Stomach (tissue), 4 donors: ENCODE measurements around the gene IVL.

Source experiments
- EP300 ChIP-seq: sonication (generic); formaldehyde crosslinking; IDR thresholded peaks from one replicate; pipeline ENCODE4 v1.6.1; 2017; ENCODE audit warnings: antibody characterized with exemption
- POLR2A ChIP-seq, 4 donors: fragments of 450-650 bp; IDR thresholded peaks; one replicate each; pipeline ENCODE4 v1.6.1; 2016; ENCODE audit warnings: antibody characterized with exemption in 4 of 4, control low read depth in 2 of 4, mild to moderate bottlenecking in 1 of 4, moderate library complexity in 1 of 4
- POLR2AphosphoS5 ChIP-seq, 3 donors: sonication (generic); formaldehyde crosslinking; IDR thresholded peaks; one replicate each; pipeline ENCODE4 v1.6.1; 2016; ENCODE audit warnings: antibody characterized with exemption in 3 of 3
- TF ChIP-seq, protein P1 (sequence below), 7 experiments: fragments of 450-650 bp in 4 of 7; fragments of 200-600 bp in 3 of 7; sonication (generic) in 3 of 7; IDR thresholded peaks; one replicate each; pipeline ENCODE4 v1.5.1; 2016 to 2019; ENCODE audit warnings: antibody characterized with exemption in 7 of 7, control low read depth in 2 of 7, mild to moderate bottlenecking in 1 of 7

DNA sequence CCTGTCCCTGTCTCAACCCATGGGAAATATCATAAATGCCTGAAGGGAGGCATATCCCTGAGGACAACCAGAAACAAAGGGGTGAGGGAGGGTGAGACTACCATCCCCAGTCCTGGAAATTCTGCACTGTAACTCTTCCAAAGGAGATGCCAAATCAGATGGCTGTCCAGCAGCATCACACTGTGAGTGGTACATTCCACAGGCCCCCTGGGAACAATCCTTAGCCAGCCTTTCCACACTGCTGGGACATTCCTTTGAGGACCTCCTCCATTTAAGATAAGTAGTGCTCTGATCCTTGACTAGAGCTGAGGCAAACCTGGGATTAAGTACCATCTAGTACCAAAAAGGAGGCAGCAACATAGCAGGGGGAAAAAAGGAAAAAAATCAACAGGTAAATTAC lies 10.7 kb downstream of the IVL start:
- no peak for TF ChIP-seq POLR2A (IDR thresholded peaks at IDR 0.05)
- TF ChIP-seq, protein P1, sequence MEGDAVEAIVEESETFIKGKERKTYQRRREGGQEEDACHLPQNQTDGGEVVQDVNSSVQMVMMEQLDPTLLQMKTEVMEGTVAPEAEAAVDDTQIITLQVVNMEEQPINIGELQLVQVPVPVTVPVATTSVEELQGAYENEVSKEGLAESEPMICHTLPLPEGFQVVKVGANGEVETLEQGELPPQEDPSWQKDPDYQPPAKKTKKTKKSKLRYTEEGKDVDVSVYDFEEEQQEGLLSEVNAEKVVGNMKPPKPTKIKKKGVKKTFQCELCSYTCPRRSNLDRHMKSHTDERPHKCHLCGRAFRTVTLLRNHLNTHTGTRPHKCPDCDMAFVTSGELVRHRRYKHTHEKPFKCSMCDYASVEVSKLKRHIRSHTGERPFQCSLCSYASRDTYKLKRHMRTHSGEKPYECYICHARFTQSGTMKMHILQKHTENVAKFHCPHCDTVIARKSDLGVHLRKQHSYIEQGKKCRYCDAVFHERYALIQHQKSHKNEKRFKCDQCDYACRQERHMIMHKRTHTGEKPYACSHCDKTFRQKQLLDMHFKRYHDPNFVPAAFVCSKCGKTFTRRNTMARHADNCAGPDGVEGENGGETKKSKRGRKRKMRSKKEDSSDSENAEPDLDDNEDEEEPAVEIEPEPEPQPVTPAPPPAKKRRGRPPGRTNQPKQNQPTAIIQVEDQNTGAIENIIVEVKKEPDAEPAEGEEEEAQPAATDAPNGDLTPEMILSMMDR (IDR thresholded peaks at IDR 0.05), result no peak
- TF ChIP-seq EP300, result no peak
- TF ChIP-seq POLR2AphosphoS5 (IDR thresholded peaks at IDR 0.05), result no peak
